Measurements from ENCODE around the gene CARD14.
"Not testable (repeated sequence)": the region's sequence is repeated elsewhere in the genome, so short reads cannot be mapped to it uniquely, and the experiment has no call there.

CARD14 gene

DNA sequence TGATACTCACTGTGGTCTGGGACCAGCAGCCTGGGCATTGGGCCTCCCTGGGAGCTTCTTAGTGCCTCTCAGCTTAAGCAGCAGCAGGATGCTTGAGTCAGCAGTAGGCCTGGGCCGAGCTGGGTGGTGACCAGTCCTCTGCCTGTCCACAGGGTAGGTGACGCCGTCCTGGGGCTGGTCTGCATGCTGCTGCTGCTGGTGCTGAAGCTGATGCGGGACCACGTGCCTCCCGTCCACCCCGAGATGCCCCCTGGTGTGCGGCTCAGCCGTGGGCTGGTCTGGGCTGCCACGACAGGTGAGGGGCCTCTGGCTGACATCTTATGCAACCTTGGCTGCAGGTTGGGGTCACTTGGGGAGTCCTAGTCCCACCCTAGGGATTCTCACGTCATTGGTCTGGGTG lies 57.8 kb downstream of the CARD14 start:
- no peak for DNase-seq

GRCh38 chr17:80228477-80228876 lies 58.6 kb downstream of the CARD14 start:
- no peak for DNase-seq

GRCh38 chr17:80229011-80229410 lies 59.2 kb downstream of the CARD14 start:
- DNase-seq = no peak

DNA sequence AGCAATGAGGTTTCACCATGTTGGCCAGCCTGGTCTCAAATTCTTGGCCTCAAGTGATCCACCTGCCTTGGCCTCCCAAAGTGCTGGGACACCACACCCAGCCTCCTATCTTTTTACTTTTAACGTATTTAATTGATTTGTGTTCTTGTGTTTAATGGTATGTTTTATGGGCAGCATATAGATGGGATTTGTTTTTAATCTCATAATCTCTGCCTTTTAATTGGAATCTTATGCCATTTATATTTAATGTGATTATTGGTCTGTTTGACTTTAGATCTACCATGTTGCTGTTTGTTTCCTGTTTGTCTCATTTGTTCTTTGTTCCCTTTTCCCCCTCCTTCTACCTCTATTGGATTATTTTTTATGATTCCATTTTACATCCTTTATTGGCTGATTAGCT lies 62.6 kb downstream of the CARD14 start:
- no peak for DNase-seq

DNA sequence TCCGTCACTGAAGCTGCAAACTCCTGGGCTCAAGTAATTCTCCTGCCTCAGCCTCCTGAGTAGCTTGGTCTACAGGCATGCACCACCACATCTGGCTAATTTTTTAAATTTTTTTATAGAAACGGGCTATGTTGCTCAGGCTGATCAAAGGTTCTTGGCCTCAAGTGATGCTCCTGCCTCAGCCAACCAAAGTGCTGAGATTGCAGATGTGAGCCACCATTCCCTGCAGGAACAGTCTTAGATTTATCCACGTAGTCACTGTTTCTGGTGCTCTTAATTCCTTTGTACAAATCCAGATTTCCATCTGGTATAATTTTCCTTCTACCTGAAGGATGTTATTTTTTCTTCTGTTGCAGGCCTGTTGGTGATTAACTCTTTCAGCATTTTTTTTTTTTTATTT lies 63.4 kb downstream of the CARD14 start:
- no peak for DNase-seq

DNA sequence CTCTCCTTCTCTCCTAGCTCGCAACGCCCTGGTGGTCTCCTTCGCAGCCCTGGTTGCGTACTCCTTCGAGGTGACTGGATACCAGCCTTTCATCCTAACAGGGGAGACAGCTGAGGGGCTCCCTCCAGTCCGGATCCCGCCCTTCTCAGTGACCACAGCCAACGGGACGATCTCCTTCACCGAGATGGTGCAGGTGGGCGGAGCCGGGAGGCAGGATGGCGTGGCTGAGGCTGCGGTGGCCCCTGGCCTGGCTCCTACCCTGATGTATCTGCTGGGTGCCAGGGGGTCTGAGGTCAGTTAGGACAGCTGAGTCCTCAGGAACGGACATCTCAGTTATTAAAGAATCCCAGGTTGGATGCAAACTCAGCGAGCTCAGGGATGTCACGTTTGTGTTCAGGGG lies 67.1 kb downstream of the CARD14 start:
- no peak for DNase-seq

- DNase-seq = no peak
Observed at GRCh38 chr17:80237386-80237785, 67.6 kb downstream of the CARD14 start.

- DNase-seq = no peak
Observed at GRCh38 chr17:80242505-80242904, 72.7 kb downstream of the CARD14 start.

DNA sequence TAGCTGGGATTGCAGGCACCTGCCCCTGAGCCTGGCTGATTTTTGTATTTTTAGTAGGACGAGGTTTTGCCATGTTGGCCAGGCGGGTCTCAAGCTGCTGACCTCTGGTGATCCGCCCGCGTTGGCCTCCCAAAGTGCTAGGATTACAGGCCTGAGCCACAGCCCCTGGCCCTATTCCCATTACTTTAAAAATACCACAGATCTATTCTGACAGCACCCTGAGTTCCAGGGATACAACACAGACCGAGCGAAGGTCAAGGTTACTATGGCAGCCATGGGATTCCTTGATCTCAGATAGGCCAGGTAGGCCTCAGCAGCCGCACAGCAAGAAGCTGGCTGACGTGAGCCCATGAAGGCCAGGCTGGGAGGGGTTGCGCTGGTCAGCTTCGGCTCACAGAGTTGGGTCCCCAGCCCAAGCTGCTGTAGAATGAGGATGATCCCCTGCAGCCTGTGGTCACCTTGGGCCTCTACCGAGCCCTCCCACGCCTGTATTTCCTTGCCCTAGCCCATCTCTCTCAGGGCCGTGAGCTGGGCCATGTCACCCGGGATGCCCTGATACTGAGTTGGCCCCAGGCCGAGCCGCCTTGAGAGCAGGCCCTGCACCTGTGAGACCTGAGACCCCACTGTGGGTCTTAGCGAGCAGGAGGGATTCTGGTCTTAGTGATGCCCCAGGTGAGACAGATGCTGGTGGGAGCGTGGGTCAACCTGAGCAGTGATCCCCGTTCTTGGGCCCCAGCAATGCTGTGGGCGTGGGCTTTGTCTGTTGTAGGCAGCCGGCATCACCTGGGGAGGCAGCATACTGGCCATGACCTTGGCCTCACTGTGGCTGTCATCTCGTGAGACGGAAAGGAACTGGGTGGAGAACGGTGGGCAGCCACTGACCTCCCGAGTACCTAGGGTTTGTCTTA lies 74.0 kb downstream of the CARD14 start:
- no peak for DNase-seq

DNA sequence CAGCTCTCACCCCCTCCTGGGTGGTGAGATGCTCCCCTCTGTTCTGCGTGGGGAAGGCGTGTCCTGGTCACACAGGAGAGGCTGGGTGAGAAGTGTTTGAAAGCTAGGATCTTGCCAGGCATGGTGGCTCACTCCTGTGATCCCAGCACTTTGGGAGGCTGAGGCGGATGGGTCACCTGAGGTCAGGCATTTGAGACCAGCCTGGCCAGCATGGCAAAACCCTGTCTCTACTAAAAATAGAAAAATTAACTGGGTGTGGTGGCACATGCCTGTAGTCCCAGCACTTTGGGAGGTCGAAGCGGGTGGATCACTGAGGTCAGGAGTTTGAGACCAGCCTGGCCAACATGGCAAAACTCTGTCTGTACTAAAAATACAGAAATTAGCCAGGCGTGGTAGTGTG lies 74.6 kb downstream of the CARD14 start:
- DNase-seq = not testable (repeated sequence)

DNA sequence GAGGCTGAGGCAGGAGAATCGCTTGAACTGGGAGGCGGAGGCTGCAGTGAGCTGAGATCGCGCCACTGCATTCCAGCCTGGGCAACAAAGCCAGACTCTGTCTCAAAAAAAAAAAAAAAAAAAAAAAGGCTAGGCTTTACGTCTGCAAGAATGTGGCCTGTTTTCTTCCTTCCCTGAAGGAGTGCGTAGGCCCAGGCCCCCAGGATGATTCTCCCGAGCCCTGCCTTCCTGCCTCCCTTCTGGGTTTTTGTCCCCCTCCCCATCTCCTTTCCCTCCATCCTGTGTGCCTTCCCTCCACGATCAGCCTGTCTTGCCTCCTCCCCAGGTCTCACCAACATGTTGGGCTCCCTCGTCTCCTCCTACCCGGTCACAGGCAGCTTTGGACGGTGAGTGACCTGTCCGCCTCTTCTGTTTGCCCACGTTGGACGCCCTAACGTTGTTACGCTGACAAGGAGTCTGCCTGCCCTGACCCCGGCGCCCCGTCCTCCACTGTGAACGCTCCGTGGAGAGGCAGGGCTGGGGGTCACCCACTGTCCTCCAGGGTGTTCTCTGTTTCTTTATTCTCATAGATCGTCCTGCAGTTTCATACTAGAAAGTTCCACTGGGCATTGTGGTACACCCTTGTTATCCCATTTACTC lies 75.2 kb downstream of the CARD14 start:
- no peak for DNase-seq

GRCh38 chr17:80245566-80246265 lies 75.9 kb downstream of the CARD14 start:
- DNase-seq = no peak

DNA sequence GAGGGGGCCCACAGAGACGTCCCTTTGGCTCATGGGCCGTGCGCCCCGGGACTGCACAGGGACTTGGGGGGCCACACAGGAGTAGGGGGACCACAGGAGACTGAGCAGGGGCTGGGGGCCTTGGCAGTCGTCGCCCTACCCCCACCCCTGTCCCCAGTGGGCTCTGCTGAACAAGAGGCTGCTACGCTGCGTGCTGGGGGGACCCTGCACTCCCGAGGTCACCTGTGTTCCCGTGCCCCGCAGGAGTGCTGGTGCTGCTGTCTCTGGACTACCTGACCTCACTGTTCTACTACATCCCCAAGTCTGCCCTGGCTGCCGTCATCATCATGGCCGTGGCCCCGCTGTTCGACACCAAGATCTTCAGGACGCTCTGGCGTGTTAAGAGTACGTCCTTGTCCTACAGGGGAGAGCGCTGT lies 76.4 kb downstream of the CARD14 start:
- no peak for DNase-seq

DNA sequence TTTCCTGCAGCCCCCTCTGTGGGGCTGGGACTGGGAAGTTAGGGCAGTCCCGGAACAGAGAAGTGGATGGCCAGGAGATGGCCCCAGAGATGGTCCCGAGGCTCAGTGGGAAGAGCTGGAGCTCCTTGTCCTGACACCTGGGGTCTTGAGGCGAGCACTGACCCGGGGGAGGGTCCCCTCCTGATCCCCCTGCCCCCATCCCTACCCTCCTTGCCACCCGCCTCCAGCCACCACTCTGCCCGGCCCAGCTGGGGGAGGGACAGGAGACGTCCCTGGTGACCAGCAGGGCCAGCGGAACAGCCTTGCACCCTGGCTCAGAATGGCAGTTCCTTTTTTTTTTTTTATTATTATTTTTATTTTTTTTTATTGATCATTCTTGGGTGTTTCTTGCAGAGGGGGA lies 76.9 kb downstream of the CARD14 start:
- no peak for DNase-seq

- no peak for DNase-seq
Observed at GRCh38 chr17:80247561-80247960, 77.7 kb downstream of the CARD14 start.

GRCh38 chr17:80248001-80248893 lies 78.4 kb downstream of the CARD14 start:
- DNase-seq = no peak

DNA sequence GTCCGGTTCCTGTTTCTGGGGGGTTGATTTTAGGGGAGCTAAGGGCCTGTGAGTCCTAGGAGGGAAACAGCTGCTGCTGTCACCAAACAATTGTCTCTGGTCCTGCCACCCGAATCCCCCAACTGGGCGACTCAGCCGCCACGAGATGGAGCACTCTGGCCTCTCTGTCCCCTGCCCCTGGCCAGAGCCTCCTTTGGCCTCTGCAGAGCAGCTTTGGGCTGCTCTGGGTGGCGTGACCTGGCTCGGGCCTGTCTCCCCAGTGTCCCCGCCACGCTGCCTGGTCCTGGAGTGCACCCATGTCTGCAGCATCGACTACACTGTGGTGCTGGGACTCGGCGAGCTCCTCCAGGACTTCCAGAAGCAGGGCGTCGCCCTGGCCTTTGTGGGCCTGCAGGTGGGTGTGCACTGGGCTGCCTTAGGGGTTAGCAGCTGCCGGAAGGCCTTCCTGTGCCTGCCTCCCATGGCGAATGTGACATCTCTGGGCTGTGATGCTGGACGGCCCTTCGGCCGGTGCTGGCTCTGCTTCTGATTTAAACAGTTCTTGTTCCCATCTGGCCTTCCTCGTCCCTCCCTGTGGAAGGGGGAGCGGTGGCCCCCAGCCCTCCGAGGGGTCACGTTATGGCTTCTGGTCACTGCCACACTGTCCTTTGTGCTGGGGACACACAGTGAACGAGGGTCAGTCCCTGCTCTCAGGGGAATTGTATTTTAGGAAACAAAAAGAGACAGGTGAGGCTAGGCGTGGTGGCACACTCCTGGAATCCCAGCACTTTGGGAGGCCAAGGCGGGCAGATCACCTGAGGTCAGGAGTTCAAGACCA lies 79.3 kb downstream of the CARD14 start:
- DNase-seq = no peak

DNA sequence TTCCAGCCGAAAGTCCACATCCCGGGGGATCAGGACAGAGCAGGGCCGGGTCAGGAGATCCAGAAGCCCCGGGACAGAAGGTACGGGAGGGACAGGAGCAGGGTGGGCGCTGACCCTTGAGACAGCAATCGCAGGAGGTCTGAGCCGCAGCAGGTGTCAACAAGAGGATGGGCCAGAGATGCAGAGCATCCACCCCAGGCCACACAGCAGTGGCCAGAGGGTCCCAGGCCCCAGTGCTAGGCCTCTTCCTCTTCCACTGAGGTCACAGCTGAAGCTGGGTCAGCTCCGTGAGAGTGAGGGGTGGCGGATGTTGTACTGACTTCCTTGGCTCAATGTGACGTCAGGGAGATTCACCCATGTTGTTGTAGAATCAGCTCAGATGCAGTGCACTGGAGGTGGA lies 82.1 kb downstream of the CARD14 start:
- DNase-seq = no peak

- DNase-seq = peak; percentile 68
Observed at GRCh38 chr17:80252871-80253270, 83.0 kb downstream of the CARD14 start.

- DNase-seq = no peak
Observed at GRCh38 chr17:80253631-80254395, 84.0 kb downstream of the CARD14 start.
